ENCODE measurements around the gene CUX1.
"Not testable (repeated sequence)": the region's sequence is repeated elsewhere in the genome, so short reads cannot be mapped to it uniquely, and the experiment has no call there.

CUX1 gene

GRCh38 chr7:101862280-101863220 lies 45.1 kb downstream of the CUX1 start:
- Mint-ChIP-seq H3K4me3 (no peak overlapping the region), H3K36me3 (peaks cover 4% of the 10 kb centered on the region), H3K9me3 (ENCODE audit: low read depth) (no peaks in the 10 kb centered on the region), H3K27me3 (no peaks in the 10 kb centered on the region), H3K27ac (no peak overlapping the region), H3K4me1 (ENCODE audit: low read depth) (peaks cover 25% of the 10 kb centered on the region)

GRCh38 chr7:101863598-101863997 lies 46.2 kb downstream of the CUX1 start:
- Mint-ChIP-seq H3K4me3 (no peak overlapping the region), H3K27me3 (no peaks in the 10 kb centered on the region), H3K9me3 (ENCODE audit: low read depth) (no peaks in the 10 kb centered on the region), H3K4me1 (ENCODE audit: low read depth) (peaks cover 26% of the 10 kb centered on the region), H3K27ac (no peak overlapping the region), H3K36me3 (peaks cover 4% of the 10 kb centered on the region)

GRCh38 chr7:101864039-101864438 lies 46.6 kb downstream of the CUX1 start:
- no peak overlapping the region for H3K27ac Mint-ChIP-seq
- no peaks in the 10 kb centered on the region for H3K27me3 Mint-ChIP-seq
- no peak overlapping the region for H3K4me3 Mint-ChIP-seq
- no peaks in the 10 kb centered on the region for H3K9me3 Mint-ChIP-seq (ENCODE audit: low read depth)
- peaks cover 30% of the 10 kb centered on the region for H3K4me1 Mint-ChIP-seq (ENCODE audit: low read depth)
- peaks cover 4% of the 10 kb centered on the region for H3K36me3 Mint-ChIP-seq

GRCh38 chr7:101865031-101865430 lies 47.6 kb downstream of the CUX1 start:
- H3K9me3 Mint-ChIP-seq (ENCODE audit: low read depth), result no peaks in the 10 kb centered on the region
- H3K36me3 Mint-ChIP-seq, result peaks cover 4% of the 10 kb centered on the region
- H3K4me1 Mint-ChIP-seq (ENCODE audit: low read depth), result peaks cover 32% of the 10 kb centered on the region
- no peaks in the 10 kb centered on the region for H3K27me3 Mint-ChIP-seq
- H3K27ac Mint-ChIP-seq, result no peak overlapping the region
- H3K4me3 Mint-ChIP-seq, result no peak overlapping the region

GRCh38 chr7:101865455-101865854 lies 48.0 kb downstream of the CUX1 start:
- no peak overlapping the region for H3K4me3 Mint-ChIP-seq
- no peak overlapping the region for H3K27ac Mint-ChIP-seq
- H3K36me3 Mint-ChIP-seq, result peaks cover 4% of the 10 kb centered on the region
- H3K4me1 Mint-ChIP-seq (ENCODE audit: low read depth), result peaks cover 35% of the 10 kb centered on the region
- H3K27me3 Mint-ChIP-seq, result no peaks in the 10 kb centered on the region
- no peaks in the 10 kb centered on the region for H3K9me3 Mint-ChIP-seq (ENCODE audit: low read depth)

- Mint-ChIP-seq H3K4me3 (no peak overlapping the region), H3K9me3 (ENCODE audit: low read depth) (no peaks in the 10 kb centered on the region), H3K27me3 (no peaks in the 10 kb centered on the region), H3K36me3 (peaks cover 4% of the 10 kb centered on the region), H3K4me1 (ENCODE audit: low read depth) (peaks cover 32% of the 10 kb centered on the region), H3K27ac (no peak overlapping the region)
Measured at GRCh38 chr7:101866328-101866727, 48.9 kb downstream of the CUX1 start.

GRCh38 chr7:101867265-101867664 lies 49.8 kb downstream of the CUX1 start:
- Mint-ChIP-seq H3K9me3 (ENCODE audit: low read depth) (no peaks in the 10 kb centered on the region), H3K36me3 (peaks cover 4% of the 10 kb centered on the region), H3K4me3 (no peak overlapping the region), H3K4me1 (ENCODE audit: low read depth) (peaks cover 32% of the 10 kb centered on the region), H3K27me3 (no peaks in the 10 kb centered on the region), H3K27ac (no peak overlapping the region)

GRCh38 chr7:101867681-101868080 lies 50.3 kb downstream of the CUX1 start:
- H3K27ac Mint-ChIP-seq; H3K36me3 Mint-ChIP-seq; H3K9me3 Mint-ChIP-seq (ENCODE audit: low read depth); H3K27me3 Mint-ChIP-seq; H3K4me3 Mint-ChIP-seq: not testable (repeated sequence)
- peaks cover 32% of the 10 kb centered on the region for H3K4me1 Mint-ChIP-seq (ENCODE audit: low read depth)

GRCh38 chr7:101868191-101868950 lies 50.9 kb downstream of the CUX1 start:
- Mint-ChIP-seq H3K27ac (no peak overlapping the region), H3K9me3 (ENCODE audit: low read depth) (no peaks in the 10 kb centered on the region), H3K27me3 (no peaks in the 10 kb centered on the region), H3K4me3 (no peak overlapping the region), H3K36me3 (peaks cover 2% of the 10 kb centered on the region), H3K4me1 (ENCODE audit: low read depth) (peaks cover 32% of the 10 kb centered on the region)

- peaks cover 2% of the 10 kb centered on the region for H3K36me3 Mint-ChIP-seq
- no peak overlapping the region for H3K4me3 Mint-ChIP-seq
- no peaks in the 10 kb centered on the region for H3K9me3 Mint-ChIP-seq (ENCODE audit: low read depth)
- H3K4me1 Mint-ChIP-seq (ENCODE audit: low read depth), result peaks cover 36% of the 10 kb centered on the region
- H3K27me3 Mint-ChIP-seq, result no peaks in the 10 kb centered on the region
- peak overlapping the region; percentile 66 for H3K27ac Mint-ChIP-seq
Measured at GRCh38 chr7:101869026-101869900, 51.8 kb downstream of the CUX1 start.

GRCh38 chr7:101869901-101870290 lies 52.5 kb downstream of the CUX1 start:
- H3K4me1 Mint-ChIP-seq (ENCODE audit: low read depth), result peaks cover 40% of the 10 kb centered on the region
- H3K4me3 Mint-ChIP-seq, result no peak overlapping the region
- H3K27ac Mint-ChIP-seq, result no peak overlapping the region
- no peaks in the 10 kb centered on the region for H3K9me3 Mint-ChIP-seq (ENCODE audit: low read depth)
- H3K27me3 Mint-ChIP-seq, result no peaks in the 10 kb centered on the region
- peaks cover 2% of the 10 kb centered on the region for H3K36me3 Mint-ChIP-seq

- Mint-ChIP-seq H3K4me1 (ENCODE audit: low read depth) (peaks cover 34% of the 10 kb centered on the region), H3K4me3 (no peak overlapping the region), H3K36me3 (peaks cover 2% of the 10 kb centered on the region), H3K27ac (no peak overlapping the region), H3K9me3 (ENCODE audit: low read depth) (no peaks in the 10 kb centered on the region), H3K27me3 (no peaks in the 10 kb centered on the region)
Measured at GRCh38 chr7:101870361-101871062, 53.1 kb downstream of the CUX1 start.

- no peaks in the 10 kb centered on the region for H3K36me3 Mint-ChIP-seq
- H3K27ac Mint-ChIP-seq, result no peak overlapping the region
- no peak overlapping the region for H3K4me3 Mint-ChIP-seq
- no peaks in the 10 kb centered on the region for H3K27me3 Mint-ChIP-seq
- H3K9me3 Mint-ChIP-seq (ENCODE audit: low read depth), result no peaks in the 10 kb centered on the region
- H3K4me1 Mint-ChIP-seq (ENCODE audit: low read depth), result peaks cover 32% of the 10 kb centered on the region
Measured at GRCh38 chr7:101871351-101871750, 53.9 kb downstream of the CUX1 start.

- Mint-ChIP-seq H3K9me3 (ENCODE audit: low read depth) (no peaks in the 10 kb centered on the region), H3K4me1 (ENCODE audit: low read depth) (peaks cover 25% of the 10 kb centered on the region), H3K4me3 (no peak overlapping the region), H3K36me3 (no peaks in the 10 kb centered on the region), H3K27ac (no peak overlapping the region), H3K27me3 (no peaks in the 10 kb centered on the region)
Measured at GRCh38 chr7:101874028-101874427, 56.6 kb downstream of the CUX1 start.

Measured in activated naive CD8-positive, alpha-beta T cell (primary cell).